ENCODE measurements around the gene NUB1.

GRCh38 chr7:151399305-151399601 lies 57.6 kb downstream of the NUB1 start:
- TF ChIP-seq, protein P1, sequence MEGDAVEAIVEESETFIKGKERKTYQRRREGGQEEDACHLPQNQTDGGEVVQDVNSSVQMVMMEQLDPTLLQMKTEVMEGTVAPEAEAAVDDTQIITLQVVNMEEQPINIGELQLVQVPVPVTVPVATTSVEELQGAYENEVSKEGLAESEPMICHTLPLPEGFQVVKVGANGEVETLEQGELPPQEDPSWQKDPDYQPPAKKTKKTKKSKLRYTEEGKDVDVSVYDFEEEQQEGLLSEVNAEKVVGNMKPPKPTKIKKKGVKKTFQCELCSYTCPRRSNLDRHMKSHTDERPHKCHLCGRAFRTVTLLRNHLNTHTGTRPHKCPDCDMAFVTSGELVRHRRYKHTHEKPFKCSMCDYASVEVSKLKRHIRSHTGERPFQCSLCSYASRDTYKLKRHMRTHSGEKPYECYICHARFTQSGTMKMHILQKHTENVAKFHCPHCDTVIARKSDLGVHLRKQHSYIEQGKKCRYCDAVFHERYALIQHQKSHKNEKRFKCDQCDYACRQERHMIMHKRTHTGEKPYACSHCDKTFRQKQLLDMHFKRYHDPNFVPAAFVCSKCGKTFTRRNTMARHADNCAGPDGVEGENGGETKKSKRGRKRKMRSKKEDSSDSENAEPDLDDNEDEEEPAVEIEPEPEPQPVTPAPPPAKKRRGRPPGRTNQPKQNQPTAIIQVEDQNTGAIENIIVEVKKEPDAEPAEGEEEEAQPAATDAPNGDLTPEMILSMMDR (IDR thresholded peaks at IDR 0.05; ENCODE audit: low read depth, low read length, poor library complexity, severe bottlenecking) = no peak
- no peak for TF ChIP-seq EZH2phosphoT487 (IDR thresholded peaks at IDR 0.05; ENCODE audit: borderline replicate concordance, low read length)
